HG02642 (cell line): Measurements from ENCODE around the gene CCDC71L.

ENCODE experiments used
- ATAC-seq: cut with Tn5 transposase; IDR thresholded peaks from one replicate; pipeline ENCODE4 v1.9.1; 2021; ENCODE audit warnings: mild to moderate bottlenecking; ENCODE audit not compliant: unreplicated experiment, poor library complexity

Gene CCDC71L

DNA sequence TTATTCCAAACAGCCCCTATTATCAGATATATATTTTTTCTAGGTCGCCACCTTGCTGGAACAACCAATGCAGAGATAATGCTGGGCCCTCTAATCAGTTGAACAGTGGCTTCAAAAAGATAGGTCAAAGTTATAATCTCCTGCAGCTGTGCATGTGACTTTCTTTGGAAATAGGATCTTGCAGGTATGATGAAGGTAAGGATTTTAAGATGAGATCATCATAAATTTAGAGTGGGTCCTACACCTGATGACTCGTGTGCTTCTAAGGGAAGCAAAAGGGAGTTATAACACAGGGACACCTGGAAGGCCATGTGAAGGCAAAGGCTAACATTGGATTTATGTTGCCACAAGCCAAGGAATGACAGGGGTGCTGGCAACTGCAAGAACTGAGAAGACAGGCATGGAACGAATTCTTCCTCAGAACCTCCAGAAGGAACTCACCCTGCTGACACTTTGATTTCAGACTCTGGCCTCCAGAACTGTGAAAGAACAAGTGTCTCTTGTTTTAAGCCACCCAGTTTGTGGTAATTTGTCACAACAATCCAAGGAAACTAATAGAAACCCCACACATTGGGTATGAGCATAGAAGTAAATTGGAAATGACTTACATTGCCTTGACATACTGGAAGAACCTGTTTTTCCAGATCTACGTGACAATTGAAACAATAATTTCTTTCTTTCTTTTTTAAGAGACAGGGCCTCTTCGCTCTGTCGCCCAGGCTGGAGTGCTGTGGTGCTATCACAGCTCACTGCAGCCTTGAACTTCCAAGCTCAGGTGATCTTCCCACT is 34.4 kb downstream of the CCDC71L start:
- no peak for ATAC-seq

DNA sequence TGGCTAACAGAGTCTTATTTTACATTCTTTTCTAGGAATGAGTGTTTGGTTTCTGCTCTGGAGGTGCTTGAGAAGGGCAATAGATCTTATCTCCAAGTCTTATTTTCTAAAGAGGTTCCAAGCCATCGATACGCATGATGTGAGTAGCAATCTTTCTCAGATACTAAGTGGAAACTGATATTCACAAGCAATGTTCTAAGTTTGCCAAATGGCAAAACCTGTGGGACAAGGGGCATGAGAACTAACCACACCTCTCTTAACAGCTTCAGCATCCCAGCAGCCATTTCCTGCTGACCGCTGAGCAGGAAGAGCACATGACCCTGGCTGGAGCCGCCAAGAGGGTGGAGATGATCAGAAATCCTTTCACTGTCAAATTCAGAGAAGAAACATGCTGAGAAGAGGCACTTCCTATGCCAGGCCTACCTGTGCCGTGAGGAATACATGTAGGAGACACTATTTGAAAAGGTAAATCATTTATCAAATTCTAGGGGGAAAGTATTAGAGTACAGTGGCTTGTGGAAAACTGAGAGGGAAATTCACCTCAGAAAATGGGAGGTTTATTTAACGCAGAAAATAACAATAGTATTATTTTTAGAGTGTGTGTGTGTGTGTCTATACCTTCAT is 35.2 kb downstream of the CCDC71L start:
- no peak for ATAC-seq

DNA sequence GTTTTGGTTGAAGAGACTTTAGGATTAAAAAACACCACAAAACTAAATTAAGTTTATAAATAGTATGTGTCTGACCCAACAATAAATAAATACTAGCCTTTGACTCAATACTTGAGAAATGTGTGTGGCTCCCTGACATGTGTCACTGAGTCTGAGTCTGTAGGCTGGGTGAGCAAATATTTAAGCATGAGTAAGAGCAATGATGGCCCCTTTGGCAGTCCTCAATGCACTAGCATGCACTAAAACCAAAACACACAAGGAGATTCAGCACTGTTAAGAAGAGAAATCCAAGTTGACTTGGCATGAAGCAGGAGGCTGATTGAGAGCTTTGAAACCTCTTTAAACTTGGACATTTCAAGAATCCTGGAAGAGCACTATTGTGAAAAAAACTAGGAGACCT is 37.1 kb downstream of the CCDC71L start:
- no peak for ATAC-seq

GRCh38 chr7:106623315-106623660 is 37.7 kb downstream of the CCDC71L start:
- no peak for ATAC-seq

DNA sequence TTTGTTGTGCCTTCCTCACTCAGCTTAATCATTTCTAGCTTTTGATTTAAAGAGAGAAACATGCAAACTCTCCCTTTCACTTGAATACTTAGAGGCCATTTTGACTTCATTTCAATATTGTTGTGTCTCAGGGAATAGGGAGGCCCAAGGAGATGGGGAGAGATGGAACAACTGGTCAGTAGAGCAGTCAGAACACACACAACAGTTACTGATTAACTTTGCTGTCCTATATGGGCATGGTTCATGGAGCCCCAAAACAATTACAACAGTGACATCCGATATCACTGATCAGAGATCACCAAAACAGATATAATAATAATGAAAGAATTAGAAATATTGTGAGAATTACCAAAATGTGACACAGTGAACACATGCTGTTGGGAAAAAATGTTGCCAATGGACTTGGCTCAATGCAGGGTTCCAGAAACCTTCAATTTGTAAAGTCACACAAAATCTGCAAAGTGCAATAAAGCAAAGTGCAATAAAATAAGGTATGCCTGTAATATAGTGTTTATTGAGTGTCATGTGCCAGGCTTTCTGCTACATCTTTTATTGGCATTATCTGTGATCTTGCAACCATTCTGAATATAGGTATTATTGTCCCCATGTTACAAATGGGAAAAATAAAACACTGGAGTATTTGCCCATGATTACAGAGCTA is 38.2 kb downstream of the CCDC71L start:
- no peak for ATAC-seq

DNA sequence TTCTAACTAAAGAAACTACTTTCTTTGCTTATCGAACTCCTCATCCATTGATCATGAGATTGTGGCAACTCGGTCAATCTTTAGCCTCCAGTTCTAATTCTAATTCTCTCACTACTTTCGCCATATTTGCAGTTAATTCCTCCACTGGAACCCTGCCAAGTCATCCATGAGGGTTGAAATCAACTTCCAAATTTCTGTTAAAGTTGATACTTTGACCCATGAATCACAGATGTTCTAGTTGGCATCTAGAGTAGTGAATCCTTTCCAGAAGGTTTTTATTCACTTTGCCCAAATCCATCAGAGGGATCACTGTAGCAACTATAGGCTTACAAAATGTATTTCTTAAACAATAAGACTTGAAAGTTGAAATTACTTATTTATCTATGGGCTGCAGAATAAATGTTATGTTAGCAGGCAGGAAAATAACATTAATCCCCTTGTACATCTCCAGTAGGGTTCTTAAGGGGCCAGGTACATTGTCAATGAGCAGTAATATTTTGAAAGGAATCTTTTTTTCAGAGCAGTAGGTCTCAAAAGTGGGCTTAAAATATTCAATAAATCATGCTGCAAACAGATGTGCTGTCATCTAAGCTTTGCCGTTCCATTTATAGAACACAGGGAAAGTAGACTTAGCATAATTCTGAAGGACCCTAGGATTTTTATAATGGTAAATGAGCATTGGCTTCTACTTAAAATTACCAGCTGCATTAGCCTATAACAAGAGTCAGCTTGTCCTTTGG is 39.4 kb downstream of the CCDC71L start:
- no peak for ATAC-seq

- ATAC-seq, result no peak
Observed at GRCh38 chr7:106620676-106621075, 40.3 kb downstream of the CCDC71L start.

DNA sequence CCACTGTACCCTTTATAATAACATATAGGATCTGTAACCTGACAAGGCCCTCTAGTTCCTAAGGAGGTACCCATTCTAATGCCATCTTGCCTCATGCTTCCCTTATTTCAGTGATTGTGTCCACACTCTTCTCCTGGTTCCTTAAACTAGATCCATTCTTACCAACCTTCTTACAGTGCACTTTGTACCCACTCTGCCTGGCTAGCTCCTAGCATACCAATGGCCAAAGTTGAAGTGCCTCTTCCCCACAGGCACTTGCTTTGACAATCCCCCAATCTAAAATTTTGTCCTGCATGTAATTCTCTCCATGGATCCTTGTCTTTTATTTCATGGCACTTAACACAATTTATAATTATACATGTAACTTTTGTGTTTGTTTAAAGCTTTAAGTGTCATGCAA is 40.9 kb downstream of the CCDC71L start:
- ATAC-seq, result no peak

DNA sequence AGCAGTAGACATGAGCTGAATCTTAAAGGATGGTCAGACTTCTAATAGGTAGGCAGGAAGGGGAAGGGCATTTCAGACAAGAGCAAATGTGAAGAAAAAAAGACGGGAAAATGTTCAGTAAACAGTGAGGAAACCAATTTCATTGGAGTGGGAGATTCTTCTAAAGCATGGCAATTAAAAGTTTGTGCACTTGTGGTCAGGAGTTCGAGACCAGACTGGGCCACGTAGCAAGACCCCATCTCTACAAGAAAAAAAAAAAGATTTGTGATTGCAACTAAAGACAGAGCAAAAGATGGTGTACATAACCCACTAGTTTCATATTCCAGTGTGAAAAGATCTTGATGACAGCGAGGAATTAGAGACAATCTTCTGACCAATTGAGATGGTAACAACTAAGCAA is 41.7 kb downstream of the CCDC71L start:
- no peak for ATAC-seq

GRCh38 chr7:106618480-106618879 is 42.5 kb downstream of the CCDC71L start:
- ATAC-seq, result no peak

DNA sequence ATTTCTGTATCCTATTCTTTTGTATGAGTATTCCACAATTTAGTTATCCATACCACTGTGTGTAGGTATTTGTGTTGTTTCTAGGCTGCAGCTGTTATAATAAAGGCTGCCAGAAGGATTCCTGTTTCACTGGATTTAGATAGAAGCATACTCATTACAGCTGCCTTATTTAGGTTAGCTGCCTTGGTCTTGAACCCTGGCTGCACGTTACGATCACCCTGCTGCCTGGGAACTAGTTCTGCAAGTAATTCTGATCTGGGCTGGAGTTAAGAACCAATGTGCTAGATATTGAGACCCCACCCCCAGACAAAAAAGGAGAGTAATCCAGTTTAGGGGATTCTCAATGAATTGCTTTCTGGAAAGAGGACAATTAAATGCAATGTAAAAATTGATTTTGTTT is 43.1 kb downstream of the CCDC71L start:
- no peak for ATAC-seq

- no peak for ATAC-seq
Observed at GRCh38 chr7:106616708-106617051, 44.3 kb downstream of the CCDC71L start.

DNA sequence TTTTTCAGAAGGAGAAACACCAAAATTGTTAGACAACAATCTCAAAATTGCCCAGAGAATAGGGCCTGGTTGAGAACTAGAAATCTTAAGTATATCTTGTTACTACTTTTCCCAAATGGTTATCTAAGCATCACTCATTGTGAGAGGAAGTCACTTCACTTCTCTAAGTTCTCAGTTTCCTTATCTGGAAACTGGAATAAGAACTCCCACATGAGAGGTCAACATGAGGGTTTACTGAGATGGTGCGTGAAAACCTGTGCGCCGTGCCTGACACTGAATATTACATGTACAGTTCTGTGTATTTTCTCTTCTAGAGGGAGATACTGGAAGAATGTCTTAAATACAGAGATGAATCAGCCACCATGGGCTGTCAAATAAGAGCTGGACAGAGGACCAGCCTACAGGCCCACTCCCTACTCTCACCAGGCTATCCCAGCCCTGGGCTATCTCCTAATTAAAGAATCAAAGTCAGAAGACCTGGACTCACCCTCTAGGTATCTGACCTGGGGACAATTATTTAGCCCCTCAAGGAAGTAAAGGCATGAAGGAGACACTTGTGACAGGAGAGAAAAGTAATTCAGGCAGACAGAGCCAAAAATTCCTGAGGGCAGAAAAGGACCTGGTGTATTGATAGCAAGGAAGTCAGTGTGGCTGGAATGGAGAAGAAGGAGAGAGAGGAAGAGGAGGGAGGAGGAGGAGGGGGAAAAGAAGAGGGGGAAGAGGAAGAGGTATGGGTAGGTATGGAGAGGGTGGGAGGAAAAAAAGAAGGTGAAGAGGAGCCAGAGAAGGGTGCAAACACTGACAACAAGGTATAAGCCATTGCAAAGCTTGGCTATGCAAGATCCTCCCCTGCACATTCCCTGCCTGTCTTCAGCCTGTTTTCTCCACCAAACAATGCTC is 44.9 kb downstream of the CCDC71L start:
- no peak for ATAC-seq

- ATAC-seq, result no peak
Observed at GRCh38 chr7:106614751-106615150, 46.2 kb downstream of the CCDC71L start.

DNA sequence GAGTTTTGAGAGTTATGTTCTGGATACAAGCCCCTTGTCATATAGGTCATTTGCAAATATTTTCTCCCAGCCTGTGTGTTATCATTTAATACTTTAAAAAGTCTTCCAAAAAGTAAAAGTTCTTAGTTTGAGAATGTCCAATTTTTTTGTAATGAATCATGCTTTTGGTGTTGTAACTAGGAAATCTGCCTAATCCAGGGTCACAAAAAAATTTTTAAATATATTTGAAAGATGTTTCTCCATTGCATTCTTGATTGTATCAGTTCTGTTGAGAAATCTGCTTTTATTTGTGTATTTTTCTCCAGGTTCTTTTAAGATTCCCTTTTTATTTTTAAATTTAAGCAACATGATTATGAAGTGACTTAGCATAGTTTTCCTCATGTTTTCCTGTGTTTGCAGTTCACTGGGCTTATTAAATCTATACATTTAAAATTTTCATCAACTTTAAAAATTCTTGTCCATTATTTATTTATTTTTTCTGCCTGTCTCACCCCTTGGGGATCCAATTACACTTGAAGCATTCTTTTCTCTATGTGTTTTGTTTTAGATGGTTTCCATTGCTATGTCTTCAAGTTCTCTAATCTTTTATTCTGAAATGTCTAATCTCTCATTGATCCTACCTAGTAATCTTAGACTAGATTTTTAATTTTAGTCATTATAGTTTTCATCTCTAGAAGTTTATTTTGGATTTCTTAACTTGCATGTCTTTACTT is 47.0 kb downstream of the CCDC71L start:
- ATAC-seq, result no peak

DNA sequence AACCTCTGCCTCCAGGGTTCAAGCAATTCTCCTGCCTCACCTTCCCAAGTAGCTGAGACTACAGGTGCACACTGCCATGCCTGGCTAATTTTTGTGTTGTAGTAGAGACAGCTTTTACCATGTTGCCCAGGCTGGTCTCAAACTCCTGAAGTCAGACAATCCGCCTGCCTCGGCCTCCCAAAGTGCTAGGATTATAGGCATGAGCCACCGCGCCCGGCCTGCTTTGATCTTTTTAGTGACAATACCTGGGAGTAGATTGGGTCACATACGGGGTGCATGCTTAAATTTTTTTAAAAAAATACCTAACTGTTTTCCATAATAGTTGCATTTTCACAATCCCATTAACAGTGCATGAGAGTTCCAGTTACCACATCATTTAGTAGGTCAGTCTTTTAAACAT is 47.7 kb downstream of the CCDC71L start:
- ATAC-seq, result no peak

- ATAC-seq, result no peak
Observed at GRCh38 chr7:106612432-106612831, 48.5 kb downstream of the CCDC71L start.

DNA sequence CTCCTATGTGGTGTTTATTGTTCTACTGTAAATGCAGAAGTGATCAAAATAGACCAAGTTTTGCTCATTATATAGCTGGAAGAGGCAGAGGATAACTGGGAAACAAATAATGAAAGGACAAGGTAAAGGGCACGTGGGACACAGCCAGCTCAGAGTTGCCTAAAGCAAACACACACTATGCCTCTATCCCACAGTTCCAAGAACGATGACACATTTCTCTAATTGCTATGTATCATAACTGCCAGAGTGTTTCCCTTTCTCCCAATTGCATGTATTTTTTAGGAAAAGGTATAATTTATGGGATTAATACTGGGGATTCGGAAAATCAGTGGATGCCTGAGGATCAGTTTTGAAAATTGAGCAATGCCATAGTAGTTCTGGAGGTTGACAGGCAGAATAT is 49.0 kb downstream of the CCDC71L start:
- ATAC-seq, result no peak
